HPDE6-E6E7 (cell line): ENCODE measurements around the gene SMIM17.
"Not testable (repeated sequence)": the region's sequence is repeated elsewhere in the genome, so short reads cannot be mapped to it uniquely, and the experiment has no call there.

Experiments
- DNase-seq: peaks from one replicate; pipeline ENCODE4 v3.0.0; 2011; ENCODE audit warnings: missing footprints; ENCODE audit errors: extremely low spot score

Gene SMIM17

DNA sequence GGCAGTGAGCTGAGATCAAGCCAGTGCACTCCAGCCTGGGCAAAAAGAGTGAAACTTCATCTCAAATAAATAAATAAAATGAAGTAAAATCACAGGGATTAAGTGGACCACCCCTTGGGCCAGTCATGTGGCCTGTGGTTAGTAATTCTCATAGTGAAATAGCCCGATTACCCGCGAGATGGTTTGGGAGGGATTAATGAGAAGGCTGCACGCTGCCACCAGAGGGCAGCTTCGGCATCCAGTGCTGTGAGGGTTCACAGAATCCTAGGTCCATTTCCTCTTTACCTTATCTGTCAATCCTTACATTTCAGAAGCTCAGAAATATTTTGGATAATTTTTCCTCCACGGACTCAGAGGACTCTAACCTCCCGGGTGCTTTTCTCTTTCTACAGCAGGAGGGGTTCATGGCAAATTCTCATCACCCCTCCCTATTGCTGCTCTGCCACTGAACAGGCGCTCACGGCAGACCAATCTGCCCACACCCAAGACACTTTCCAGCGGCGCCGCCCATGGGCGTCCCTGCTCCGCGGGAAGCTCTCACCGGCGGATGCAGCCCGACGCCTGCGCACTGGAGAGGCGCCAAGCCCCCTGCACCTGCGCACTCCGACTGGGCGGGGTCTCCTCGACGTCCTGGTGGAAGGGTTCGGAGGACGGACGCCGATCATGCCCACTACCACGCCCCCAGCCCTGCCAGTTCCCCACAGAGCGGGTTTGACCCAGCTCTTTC is 17.6 kb downstream of the SMIM17 start:
- no peak for DNase-seq

GRCh38 chr19:56661248-56661647 is 18.3 kb downstream of the SMIM17 start:
- DNase-seq: no peak

GRCh38 chr19:56663931-56664500 is 21.1 kb downstream of the SMIM17 start:
- no peak for DNase-seq

DNA sequence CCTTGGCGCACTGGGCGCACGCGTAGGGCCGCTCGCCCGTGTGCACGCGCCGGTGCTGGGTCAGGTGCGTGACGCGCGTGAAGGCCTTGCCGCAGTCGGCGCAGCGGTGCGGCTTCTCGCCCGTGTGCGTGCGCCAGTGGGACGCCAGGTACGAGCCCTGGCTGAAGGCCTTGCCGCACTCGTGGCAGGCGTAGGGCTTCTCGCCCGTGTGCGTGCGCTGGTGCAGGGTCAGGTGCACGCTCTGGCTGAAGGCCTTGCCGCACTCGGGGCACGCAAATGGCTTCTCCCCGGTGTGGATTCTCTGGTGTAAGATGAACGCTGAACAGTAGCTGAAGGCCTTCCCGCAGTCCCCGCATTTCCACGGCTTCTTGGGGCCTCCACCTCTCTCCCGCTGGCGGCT is 21.6 kb downstream of the SMIM17 start:
- no peak for DNase-seq

DNA sequence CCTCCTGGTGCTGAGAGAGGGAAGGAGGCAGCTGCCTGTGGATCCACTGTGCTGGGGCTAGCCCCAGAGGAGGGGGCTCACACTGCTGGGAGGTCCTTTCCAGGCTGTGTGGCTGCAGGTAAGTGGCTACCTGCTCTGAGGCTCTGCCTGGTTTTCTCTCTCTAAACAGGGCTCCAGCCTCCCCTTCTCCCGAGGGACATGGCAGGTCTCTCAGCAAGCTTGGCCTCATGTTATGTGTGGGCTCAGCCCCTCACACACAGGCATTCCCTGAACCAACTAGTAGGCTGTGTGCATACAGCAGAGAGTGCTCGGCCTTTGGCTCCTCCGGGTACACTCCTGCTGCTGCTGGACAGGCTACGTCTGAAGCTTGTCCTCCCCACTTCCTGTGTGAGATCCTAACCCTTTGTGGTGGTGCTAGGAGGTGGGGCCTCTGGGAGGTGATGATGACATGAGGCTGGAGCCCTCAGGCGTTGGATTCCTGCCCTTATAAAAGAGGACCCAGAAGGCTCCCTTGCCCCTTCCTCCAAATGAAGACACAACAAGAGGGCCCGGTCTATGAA is 24.4 kb downstream of the SMIM17 start:
- DNase-seq: no peak

DNA sequence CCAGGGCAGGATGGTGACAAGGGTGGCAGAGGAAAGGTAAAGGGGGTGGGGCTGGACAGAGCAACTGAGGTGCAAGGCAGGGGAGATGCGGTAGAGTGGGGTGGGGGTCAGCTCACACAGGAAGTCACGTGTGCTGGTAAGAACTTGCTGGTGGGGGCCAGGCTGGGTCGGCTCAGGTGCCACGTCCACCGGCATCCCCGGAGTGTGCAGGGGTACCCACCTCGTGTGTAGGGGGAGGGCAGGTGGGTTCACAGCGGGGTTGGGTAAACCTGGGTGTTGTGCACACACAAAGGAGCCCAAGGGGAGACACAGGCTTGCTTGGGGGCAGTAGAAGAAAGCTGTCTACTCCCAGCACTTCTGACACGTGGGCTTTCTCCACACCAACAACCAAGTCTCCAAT is 25.7 kb downstream of the SMIM17 start:
- DNase-seq: no peak

DNA sequence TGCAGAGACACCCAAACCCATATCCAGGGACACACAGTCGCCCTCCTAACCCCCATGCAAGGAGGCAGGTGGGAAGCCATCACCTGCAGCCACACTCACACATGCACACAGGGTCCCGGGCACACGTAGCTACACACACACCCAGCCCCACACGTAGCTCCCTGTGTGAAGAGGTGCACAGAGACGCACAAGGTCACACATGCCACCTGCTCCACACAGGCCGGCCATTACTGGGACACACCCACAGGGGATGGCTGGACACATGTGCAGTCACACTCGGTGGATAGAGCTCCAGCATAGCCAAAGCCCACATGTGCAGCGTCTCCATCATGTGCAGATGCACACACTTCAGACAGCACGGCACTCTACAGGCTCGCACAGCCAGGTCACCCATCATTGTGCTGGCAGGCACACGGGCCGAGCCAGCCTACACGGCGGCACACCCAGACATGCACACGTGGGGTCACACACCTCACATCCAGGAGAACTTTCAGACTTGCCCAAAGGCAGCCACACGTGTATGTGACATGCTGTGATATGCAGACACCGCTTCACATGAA is 27.5 kb downstream of the SMIM17 start:
- DNase-seq: no peak

- DNase-seq: no peak
Observed at GRCh38 chr19:56670961-56671612, 28.1 kb downstream of the SMIM17 start.

- no peak for DNase-seq
Observed at GRCh38 chr19:56671613-56671994, 28.6 kb downstream of the SMIM17 start, which contains the start of gene ZNF835. TSS of gene ZNF835 (minus strand) at chr19:56671757. CDS start at chr19:56665198, 6,559 bp downstream.

DNA sequence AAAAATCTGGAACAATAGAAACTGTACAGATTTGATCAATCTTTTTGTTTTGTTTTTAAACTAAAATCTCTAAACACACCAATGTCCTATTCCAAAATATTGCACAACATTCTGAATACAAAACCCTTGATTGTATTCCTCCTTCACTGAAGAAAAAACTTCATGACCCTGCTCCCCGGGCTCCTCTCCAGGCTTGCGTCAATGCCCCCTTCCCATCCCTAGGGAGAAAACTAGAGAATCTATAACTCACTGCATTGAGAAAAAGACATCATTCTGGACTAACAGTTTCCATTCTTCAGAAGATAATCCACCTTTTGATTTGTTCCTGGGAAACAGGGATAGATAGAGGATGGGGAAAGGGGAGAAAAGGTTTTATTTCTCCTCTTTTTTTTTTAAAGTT is 29.7 kb downstream of the SMIM17 start:
- not testable (repeated sequence) for DNase-seq

DNA sequence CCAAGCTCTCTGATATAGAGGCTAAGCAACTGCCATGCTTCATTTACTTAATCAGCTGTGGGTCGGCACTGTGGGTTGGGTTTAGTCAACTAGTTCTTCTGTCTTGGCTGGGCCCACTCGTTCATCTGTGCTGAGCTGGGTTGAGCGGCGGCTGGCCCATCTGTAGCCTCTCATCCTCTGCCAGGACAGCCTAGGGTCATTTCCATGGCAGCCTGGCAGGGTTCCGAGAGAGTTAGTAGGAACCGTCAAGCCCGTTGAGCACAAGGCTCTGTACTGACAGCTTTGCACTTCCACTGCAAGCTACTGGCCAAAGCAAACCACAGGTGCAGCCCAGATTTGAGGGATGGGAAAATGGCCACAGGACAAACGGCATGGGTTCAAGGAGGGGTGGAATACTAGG is 35.2 kb downstream of the SMIM17 start:
- no peak for DNase-seq

GRCh38 chr19:56681702-56682101 is 38.7 kb downstream of the SMIM17 start:
- no peak for DNase-seq

- no peak for DNase-seq
Observed at GRCh38 chr19:56683116-56683515, 40.2 kb downstream of the SMIM17 start.

DNA sequence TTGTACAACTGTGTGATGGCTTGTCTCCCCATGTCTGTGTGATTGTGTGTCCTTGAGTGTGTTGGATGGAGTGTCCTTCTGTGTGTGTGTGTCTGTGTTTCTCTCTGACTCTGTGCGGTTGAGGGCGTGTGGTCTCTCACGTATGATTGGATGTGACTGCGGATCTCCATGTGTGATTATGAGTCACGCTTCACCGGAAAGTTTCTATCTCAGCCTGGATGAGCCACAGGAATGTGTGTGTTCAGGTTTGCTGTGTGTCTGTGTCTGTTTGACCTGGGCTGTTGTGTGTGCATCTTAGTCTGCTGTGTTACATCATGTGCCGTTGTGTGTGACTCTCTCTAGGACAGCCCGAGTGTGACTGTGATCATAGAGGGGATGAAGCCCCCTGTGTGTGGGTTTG is 44.1 kb downstream of the SMIM17 start:
- no peak for DNase-seq

GRCh38 chr19:56689198-56689597 is 46.2 kb downstream of the SMIM17 start:
- DNase-seq: no peak

DNA sequence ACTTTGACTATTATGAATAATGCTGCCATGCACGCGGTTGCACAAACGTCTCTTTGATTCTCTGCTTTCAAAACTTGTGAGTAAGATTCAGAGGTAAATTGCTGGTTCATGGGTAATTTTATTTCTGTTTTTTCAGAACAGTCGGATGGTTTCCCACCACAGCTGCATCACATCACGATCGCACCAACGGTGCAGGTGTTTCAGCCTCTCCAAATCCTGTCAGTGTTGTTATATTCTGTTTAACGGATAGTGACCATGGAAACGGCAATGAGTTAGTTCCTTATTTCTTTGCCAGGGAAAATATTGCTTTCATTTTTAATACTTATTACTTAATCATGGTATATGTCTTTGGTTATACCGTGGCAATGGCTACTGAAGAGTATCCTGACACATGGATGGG is 47.7 kb downstream of the SMIM17 start:
- DNase-seq: no peak

DNA sequence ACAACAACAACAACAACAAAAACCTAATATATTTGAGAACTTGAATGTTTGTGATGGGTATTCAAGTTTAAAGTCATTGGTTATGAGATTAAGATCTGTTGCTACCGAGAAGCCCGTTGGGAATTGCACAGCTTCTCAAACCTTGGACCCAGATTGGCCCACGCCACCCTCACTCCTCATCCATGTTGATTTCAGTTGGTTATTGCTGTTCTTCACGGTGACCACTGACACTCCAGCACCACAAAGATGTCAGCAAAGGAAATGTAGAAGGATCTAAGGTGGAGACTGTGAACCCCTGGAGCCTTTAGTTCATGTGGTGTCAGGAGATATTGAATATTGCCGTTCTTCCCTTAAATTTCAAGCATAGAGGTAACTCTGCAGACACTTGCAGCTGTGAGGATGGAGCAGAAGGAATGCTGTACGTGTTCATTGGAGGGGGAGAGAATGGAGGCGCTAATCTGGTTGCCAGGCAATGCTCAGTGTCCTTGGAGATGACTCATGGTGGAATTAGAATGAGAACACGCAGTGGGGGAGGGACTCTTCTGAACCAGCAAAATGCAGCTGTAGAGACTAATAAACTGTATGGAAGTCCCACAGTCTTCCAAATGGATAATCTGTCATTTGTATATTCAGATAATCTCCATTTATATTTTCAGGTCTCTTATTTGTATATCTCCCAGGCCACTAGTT is 49.4 kb downstream of the SMIM17 start:
- no peak for DNase-seq

- DNase-seq: no peak
Observed at GRCh38 chr19:56699552-56699951, 56.6 kb downstream of the SMIM17 start.

DNA sequence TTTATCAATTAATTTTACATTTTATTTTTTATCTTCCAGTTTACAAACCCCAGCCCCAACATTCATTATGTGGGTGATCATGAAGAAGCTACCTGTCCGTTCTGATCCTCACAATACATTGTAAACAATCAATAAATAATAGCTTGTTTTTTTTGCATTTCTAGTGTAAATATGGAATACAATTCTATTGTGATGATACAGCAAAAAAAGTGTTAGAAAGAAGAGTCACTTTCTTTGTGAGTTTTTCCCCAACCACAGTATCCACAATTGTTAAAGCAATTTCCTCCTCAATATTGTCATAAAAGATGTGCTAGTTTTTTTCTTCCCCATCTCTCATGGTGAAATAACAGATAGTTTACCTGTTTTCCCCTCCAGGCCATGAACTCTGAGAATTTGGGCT is 58.9 kb downstream of the SMIM17 start:
- DNase-seq: no peak

GRCh38 chr19:56705939-56706338 is 63.0 kb downstream of the SMIM17 start:
- DNase-seq: no peak
